Measurements from ENCODE around the gene DNLZ.

DNLZ gene

GRCh38 chr9:136341769-136342168 lies 21.8 kb downstream of the DNLZ start:
- no peak for DNase-seq

- DNase-seq: no peak
Measured at GRCh38 chr9:136341042-136341655, 22.4 kb downstream of the DNLZ start.

GRCh38 chr9:136340356-136341041 lies 23.0 kb downstream of the DNLZ start:
- DNase-seq: no peak

- DNase-seq: no peak
Measured at GRCh38 chr9:136339958-136340310, 23.6 kb downstream of the DNLZ start.

- peak; percentile 41 for DNase-seq
Measured at GRCh38 chr9:136339173-136339957, 24.2 kb downstream of the DNLZ start.

GRCh38 chr9:136338511-136338910 lies 25.0 kb downstream of the DNLZ start:
- DNase-seq: no peak

GRCh38 chr9:136337416-136338395 lies 25.8 kb downstream of the DNLZ start:
- DNase-seq: no peak

- no peak for DNase-seq
Measured at GRCh38 chr9:136336881-136337280, 26.7 kb downstream of the DNLZ start.

- no peak for DNase-seq
Measured at GRCh38 chr9:136336156-136336870, 27.2 kb downstream of the DNLZ start.

- DNase-seq: no peak
Measured at GRCh38 chr9:136335296-136336155, 28.0 kb downstream of the DNLZ start.

GRCh38 chr9:136334541-136334940 lies 29.0 kb downstream of the DNLZ start:
- DNase-seq: no peak

- DNase-seq: no peak
Measured at GRCh38 chr9:136333486-136333885, 30.1 kb downstream of the DNLZ start.

- no peak for DNase-seq
Measured at GRCh38 chr9:136333045-136333444, 30.5 kb downstream of the DNLZ start.

- DNase-seq: no peak
Measured at GRCh38 chr9:136332482-136332983, 31.0 kb downstream of the DNLZ start.

GRCh38 chr9:136331556-136332481 lies 31.7 kb downstream of the DNLZ start:
- no peak for DNase-seq

GRCh38 chr9:136331030-136331429 lies 32.5 kb downstream of the DNLZ start:
- DNase-seq: no peak

- no peak for DNase-seq
Measured at GRCh38 chr9:136330406-136330990, 33.0 kb downstream of the DNLZ start.

GRCh38 chr9:136329636-136330405 lies 33.7 kb downstream of the DNLZ start:
- no peak for DNase-seq

- no peak for DNase-seq
Measured at GRCh38 chr9:136329211-136329627, 34.3 kb downstream of the DNLZ start.

Measured in CD4-positive, alpha-beta T cell treated with Interleukin-21 for 1 hour (primary cell).